IPS DF 4.7 (cell line): ENCODE data around the gene FCER2.

Source experiments
- DNase-seq: peaks from one replicate; pipeline ENCODE4 v3.0.0-alpha.2; 2013; ENCODE audit warnings: low spot score; ENCODE audit errors: extremely low read depth

The FCER2 gene

GRCh38 chr19:7701049-7701653 lies 780 bp downstream of the FCER2 start:
- no peak for DNase-seq

DNA sequence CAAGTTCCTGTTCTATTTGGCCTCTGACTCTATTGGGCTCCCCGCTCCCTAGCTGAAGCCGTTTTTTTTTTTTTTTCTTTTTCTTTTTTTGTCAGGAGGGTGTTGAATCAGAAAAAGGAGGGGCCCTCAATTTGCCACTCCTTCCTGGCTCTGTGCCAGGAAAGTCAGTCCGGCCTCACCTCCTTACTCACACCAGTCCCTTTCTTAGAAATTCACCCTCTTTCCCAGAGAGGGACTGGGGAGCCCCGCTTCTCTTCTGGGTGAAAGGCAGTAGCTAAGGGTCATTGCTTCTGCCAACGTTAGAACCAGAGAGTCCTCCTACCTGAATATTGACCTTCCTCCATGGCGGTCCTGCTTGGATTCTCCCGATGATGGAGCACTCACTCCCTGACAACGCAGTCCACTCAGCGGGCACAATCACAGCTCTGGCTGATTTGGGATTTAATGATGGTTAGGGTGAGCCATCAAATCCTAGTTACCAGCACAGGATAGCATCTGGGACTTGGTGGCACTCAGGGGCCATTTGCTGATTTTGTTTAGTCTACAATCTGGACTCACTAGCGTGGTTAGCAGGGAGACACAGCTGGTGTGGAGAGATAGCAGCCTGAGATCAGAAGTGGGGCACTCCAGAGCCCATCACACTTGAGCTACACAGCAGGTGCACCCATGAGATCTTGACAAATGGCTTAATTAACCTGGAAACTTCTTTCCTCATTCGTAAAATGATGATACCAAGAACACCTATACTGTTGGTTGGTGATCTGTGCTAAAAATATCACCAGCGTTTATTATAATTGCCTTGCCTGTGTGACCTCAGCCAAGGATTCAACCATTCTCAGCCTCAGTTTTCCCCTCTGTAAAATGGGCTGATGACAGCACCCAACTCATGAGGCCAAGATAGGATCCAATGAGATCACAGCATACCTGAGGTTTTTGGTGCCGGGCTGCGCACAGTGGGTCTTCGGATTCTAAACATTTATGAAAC lies 2.2 kb downstream of the FCER2 start:
- DNase-seq: no peak

- no peak for DNase-seq
Observed at GRCh38 chr19:7699003-7699402, 2.9 kb downstream of the FCER2 start.

- no peak for DNase-seq
Observed at GRCh38 chr19:7698583-7698982, 3.3 kb downstream of the FCER2 start.

- DNase-seq: no peak
Observed at GRCh38 chr19:7697721-7698287, 4.1 kb downstream of the FCER2 start.

DNA sequence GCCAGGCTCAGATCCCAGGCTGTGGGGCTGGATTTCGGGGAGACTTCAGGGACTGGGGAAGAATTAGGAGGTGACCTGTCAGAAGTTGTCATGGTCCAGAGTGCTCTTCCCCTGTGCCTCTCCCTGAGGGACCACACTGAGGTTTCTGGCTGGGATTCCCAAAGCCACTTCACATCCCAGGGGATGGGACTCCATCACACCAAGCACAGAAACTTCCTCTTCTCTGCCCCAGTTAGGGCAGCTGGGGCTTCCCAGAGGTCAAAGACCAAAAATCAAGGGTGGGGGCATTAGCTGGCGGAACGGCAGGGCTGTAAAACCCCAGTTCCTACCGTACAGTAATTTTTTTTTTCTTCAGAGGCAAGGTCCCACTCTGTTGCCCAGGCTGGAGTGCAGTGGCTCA lies 7.4 kb downstream of the FCER2 start:
- DNase-seq: no peak

- DNase-seq: no peak
Observed at GRCh38 chr19:7692417-7693088, 9.4 kb downstream of the FCER2 start.

DNA sequence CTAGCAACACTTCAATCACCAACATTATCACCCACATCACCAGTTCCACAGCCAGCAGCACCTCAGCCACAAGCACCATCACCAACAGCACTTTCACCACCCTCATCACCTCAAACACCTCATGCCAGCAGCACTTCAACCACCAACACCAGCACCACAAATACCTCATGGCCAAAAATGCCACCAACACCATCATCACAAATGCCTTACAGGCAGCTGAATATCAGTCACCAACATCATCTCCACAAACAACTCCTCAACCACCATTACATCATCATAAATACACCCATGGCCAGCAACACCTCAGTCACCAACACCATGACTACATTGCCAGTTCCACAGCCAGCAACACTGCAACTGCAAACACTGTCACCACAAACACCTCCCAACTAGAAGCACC lies 10.4 kb downstream of the FCER2 start:
- DNase-seq: no peak

- DNase-seq: no peak
Observed at GRCh38 chr19:7690779-7691258, 11.1 kb downstream of the FCER2 start.

DNA sequence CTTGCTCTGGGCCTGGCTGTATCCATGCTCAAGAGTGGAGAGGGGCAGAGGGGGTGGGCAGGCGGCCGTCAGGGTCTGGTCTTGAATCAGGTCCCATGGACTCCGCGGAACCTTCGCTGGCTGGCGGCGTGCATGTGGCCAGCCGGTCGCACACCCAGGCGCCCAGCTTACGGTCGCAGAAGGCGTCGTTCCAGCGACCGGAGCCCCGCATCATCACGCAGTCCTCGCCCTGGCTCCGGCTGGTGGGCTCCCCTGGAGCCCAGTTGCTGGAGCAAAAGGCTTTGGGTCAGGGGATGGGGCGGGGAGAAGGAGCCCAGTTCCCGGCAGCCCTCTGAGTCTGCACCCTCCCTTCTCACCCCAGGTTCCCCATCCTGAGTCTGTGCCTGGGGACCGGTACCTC lies 12.8 kb downstream of the FCER2 start:
- no peak for DNase-seq

DNA sequence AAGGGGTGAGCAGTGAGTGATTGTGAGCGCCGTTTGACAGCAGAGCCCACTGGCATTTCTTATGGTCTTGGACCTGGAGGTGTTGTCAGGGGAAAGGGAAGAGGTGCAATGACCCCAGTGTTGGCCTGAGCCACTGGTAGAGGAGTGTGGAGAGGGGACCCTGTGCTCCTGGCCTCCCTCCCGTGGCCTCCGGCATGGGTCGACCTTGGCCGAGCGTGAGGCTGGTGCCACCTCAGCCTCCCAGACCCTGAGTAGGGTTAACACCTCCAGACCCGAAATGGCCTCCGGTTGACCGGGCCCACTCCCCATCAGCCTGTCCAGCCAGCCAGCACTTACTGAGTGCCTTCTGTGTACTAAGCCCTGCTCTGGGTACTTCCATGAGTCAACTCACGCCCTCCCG lies 14.8 kb downstream of the FCER2 start:
- DNase-seq: no peak

DNA sequence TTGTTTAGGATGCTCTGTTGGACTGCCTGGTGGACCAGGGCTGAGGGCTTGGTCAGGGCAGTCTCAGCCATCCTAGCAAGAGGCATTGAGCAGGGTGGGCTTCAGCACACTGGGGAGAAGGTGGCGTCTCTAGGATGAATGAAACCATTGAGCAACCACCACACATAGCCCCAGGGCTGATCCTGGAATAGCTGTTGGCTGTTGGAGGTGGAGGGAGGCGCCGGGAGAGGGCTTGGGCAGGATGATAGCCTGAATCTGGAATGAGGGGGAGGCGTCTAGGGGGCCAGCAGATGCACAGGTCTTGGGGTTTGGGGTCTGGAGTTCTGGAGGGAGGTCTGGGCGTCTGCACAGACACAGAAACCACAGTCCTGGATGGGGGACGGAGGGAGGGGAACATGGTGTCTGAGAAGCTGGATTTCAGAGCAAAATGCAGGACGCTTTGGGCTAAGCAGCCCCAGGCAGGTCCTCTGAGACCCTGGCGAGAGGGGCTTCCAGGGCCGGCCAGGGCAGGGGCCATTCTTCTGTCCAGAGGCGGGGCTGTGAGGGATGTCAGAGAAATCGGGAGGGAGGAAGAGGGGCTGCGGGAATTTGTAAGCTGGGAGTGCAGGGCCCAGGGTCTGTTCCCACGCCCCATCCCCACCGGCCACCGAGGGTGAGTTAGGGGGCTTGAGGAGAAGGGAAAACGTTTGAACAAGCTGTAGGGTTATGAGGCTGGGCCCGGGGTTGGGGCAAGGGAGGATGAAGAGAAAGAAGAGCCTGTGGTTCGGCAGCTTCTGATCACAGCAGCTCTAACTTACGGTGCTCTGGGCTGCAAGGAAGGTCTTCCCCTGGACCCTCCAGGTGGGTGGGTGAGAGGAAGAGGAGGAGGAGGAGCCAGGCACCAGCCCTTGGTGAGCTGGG lies 16.1 kb downstream of the FCER2 start:
- no peak for DNase-seq

GRCh38 chr19:7682175-7682855 lies 19.6 kb downstream of the FCER2 start:
- no peak for DNase-seq

DNA sequence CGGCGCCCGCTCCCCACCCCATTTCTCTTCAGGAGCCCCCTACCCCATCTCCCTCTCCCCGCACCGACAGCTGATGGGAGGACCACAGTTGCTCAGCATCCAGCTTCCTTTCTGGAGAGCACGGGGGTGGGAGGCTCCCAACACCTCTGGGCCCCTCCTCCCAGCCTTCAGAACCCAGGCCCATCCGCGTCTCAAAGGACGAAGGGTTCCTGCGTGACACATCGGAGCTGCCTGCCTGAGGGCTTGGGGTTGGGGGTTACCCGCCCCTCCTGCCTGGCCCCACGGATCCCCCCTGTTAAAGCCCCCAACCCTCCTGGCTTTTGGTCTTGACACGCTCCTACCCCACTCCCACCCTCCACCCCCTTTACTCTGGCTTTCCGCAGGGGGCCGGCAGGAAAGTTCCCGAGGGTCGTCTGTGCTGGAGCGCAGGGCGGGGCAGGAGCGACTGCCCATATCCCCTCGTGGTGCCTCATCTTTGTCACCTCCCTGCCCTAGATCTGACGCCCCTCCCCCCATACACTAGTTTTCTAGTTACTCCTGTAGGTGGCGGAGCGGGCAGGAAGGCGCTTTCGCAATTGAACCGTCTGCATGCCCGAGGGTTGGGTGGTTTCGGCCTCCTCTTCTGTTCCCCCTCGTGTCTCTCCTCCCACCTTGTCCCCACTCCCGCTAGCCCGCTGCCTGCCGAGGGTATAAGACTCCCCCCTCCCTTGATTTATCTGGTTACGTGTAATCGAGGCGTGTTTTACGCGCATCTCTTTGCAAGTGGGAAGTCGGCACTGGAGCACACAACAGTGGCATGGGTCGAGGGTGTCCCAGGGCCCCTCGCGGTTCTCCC lies 20.4 kb downstream of the FCER2 start:
- no peak for DNase-seq

- no peak for DNase-seq
Observed at GRCh38 chr19:7680606-7681339, 21.2 kb downstream of the FCER2 start, which contains the start of gene TRAPPC5. Gene TRAPPC5 (plus strand): TSS chr19:7680833. CDS start chr19:7682254, 1,421 bp downstream.

- DNase-seq: no peak
Observed at GRCh38 chr19:7679771-7680605, 21.9 kb downstream of the FCER2 start.

- DNase-seq: no peak
Observed at GRCh38 chr19:7678971-7679751, 22.8 kb downstream of the FCER2 start.
